Kidney capillary endothelial cell (primary cell): ENCODE measurements around the gene ADAMTS6.
A peak's percentile ranks its signal among the peaks of the same experiment; 100 is the strongest.

Source experiments
- DNase-seq: peaks from one replicate; pipeline ENCODE4 v3.0.0-alpha.2; 2018; ENCODE audit warnings: low spot score

ADAMTS6 gene

DNA sequence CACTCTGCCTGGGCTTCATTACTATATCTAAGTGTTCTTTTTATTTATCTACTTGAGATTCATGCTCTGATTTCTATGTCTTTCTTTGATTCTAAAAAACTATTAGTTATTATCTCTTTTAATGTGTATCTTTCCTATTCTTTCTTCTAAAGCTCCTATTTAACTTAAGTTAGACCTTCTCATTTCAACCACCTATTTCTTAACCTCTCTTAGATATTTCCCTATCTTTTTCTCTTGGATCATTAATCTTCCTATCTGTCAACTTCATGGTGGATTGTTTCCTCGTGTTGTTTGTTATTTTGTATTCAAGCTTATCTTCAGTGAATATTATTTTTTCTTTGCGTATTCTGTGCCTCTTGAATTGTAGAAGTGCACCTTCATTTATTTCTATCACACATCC lies 202.1 kb downstream of the ADAMTS6 start:
- DNase-seq, result no peak

DNA sequence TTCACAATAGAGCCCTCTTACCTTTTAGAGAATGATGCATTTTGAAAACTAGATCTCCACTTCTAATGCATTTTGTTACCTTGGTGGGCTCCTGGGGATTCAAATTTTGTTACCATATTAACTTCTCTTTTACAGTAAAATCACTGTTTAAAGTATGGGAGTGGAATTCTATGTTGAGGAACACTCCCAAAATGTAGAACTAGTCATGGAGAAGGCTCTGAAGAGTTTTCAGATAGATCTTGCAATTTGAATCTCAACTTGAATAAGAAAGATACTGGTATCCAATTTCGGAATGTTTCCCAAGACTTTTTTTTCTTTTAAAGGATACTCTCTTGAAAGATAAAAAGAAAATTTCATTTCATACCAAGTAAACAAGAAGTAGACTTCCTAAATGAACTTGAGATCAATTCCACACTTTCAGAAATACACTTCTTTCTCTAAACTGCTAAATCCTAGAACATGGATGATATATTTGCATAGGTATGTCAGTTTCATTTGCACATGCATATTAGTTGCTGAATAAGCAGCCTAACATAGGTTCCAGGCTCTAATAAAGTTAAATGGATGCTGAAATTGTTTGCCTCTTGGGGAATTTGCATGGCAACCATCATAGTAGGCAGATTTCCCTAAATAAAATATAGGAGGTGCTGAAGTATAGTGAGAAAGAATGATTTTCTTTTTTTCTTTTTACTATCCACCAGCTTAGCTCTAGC lies 205.4 kb downstream of the ADAMTS6 start:
- no peak for DNase-seq

DNA sequence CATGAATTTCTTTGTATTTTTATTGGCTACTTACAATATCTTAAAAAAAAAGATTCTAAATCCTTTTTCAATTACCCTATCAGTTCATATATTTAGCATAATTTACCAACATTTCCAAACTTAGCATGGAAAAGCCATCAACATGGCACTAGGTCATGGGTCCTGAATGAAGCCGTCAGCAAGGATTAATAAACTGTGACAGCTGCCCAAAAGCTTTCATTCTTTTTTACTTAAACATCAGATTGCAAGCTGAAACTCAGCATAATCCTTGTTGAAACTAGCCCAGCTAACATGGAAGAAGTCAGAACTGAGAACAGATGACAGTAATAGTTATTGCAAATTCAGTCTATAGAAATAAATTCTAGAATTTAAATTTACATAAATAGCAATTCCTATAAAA lies 209.8 kb downstream of the ADAMTS6 start:
- DNase-seq, result no peak

DNA sequence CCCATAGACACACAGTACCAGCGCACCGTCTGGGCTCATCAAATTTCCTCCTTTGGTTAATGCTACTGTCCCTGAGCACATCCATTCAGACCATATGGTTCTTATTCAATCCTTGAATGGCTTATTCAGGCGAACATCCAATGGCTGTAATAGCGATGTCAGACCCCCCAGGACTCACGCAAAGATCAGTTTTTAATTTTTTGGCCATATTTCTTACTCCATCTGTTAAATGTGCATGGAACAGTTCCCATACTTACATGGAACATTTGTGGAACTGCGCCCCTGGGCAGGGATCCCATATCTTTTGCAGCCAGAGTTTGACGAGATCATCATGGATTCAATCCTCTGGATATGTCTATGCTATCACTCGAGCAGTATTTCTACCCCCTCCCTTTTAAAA lies 213.2 kb downstream of the ADAMTS6 start:
- DNase-seq, result no peak

DNA sequence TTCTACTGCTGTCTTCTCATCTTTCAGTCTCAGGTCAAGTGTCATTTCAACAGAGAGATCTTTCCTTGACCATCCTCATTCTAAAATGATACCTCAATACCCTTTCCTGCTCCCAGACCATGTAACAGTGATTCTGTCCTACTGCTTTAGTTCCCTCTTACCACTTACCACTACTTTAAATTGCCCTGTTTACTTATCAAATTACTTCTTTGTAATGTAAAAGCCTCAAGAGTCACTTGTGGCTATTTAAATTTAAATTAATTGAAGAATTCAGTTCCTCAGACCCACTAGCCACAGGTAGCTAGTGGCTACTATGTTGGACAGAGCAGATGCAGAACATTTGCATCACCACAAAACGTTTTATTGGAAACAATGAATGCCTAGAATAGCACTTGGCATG lies 217.3 kb downstream of the ADAMTS6 start:
- DNase-seq, result no peak

GRCh38 chr5:65263321-65263720 lies 218.4 kb downstream of the ADAMTS6 start:
- DNase-seq, result no peak

DNA sequence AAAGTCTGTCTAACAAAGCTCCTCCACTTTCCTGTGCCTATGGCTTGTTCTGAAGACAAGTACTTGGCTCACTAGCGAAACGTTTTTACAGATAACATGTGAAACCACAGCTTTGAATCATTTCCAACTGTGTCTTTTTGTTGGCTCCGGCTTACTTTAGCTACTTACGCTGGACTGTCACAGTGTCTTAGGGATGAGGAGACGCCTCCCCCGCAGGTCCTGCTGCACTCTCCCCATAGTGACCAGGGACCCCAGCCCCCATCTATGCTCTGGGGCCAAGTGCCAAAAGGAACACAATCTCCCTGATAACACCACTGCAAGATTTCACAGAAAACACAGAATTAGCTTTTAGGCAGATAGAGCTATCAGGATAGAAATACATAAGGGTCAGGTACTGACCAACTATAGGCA lies 219.1 kb downstream of the ADAMTS6 start:
- no peak for DNase-seq

DNA sequence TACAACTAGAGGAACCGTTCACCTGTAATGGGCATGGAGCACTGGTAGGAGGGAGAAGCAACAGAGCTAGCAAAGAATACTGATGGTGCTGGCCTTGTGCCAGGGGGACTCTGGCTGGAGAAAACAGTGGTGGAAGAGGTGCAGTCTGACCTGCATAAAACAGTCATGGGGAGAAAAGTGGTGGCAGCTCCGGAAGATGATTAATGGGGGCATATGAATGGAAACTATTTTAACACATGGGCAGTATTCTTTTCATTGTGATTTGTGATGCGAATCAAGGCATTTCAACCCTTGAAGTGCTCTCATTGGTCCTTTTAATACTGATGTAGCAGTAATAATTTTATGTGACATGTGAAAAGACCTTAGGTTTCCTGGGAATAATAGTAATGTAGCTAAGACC lies 219.6 kb downstream of the ADAMTS6 start:
- peak; percentile 78 for DNase-seq

DNA sequence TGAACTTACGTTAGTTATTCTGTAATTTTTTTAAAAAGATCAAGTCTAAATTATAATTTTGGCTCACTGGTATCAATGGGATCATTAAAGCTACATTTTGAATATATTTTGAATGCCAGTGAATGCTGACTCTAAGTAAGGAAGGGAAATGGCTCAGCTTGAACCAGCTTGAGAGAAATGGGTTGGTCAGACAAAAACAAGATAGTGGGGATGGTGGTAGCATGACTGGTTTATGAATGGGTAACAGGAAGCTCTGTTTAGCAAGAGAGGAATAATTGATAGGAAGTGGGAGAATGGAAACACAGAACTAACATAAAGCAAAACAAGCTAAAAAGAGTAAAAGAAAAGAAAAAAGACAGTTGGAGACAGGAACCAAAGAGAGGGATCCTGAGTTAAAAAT lies 220.2 kb downstream of the ADAMTS6 start:
- DNase-seq, result peak; percentile 22

GRCh38 chr5:65255294-65255693 lies 226.4 kb downstream of the ADAMTS6 start:
- no peak for DNase-seq

- no peak for DNase-seq
Measured at GRCh38 chr5:65252977-65253376, 228.7 kb downstream of the ADAMTS6 start.

- no peak for DNase-seq
Measured at GRCh38 chr5:65248896-65249295, 232.8 kb downstream of the ADAMTS6 start.

DNA sequence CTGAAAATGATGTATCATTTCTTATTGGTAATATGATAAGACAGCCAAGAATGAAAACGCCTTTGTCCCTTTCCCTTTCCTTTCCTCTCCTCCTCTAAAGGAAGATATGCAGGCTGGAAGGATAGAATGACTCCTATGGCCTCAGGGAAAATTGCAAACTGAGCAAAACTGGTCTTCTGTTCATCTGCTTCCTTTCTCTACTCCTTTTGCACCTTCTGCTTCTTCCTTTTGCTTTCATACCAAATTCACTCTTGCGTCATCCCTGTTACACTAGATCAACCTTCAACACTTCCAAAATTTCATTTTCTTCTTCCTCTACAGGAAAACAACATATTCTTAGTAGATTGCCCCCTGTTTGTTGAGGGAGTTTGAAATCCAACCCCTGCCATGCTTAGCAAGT lies 234.1 kb downstream of the ADAMTS6 start:
- DNase-seq, result no peak

DNA sequence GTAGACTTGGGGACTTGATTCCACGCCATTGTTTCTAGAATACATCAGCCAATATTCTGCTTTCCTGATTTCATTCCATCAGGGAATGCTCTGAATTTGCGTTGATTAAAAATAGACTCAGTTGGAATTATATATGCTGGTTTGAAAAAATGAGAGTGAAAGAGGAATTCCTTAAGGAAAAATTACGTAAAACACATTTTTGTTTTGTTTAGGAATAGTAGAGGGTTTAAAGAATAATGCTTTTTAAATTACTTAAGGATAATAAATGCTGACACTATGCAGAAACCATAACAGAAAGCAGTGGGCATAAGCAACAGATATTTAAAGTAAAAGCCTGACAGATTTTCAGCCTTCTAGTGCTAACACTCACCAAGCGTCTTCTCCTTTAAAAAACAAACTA lies 235.0 kb downstream of the ADAMTS6 start:
- no peak for DNase-seq

GRCh38 chr5:65244031-65244430 lies 237.7 kb downstream of the ADAMTS6 start:
- no peak for DNase-seq

GRCh38 chr5:65243161-65243560 lies 238.6 kb downstream of the ADAMTS6 start:
- no peak for DNase-seq

GRCh38 chr5:65229841-65230240 lies 251.9 kb downstream of the ADAMTS6 start:
- DNase-seq, result no peak

GRCh38 chr5:65213921-65214525 lies 267.7 kb downstream of the ADAMTS6 start:
- no peak for DNase-seq

GRCh38 chr5:65209341-65209740 lies 272.4 kb downstream of the ADAMTS6 start:
- DNase-seq, result peak; percentile 98

GRCh38 chr5:65204966-65205365 lies 276.8 kb downstream of the ADAMTS6 start:
- no peak for DNase-seq

DNA sequence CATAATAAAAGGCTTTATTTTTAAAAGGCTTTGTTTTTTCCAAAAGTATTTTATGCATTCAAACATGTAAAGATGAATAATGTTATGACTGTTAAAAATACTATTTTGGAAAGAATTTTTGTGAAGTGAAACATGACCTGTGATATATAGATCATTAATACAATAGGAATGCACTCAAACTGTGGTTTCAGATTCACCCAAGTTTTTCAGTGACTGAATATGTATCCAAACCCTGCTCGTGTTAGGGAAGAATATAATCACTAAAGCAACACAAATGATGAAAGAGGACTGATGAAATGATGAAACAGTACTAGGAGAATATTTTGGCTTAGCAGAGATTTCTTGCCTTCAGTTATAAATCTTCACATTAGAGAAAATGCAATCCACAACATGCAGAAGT lies 278.0 kb downstream of the ADAMTS6 start:
- DNase-seq, result no peak

- no peak for DNase-seq
Measured at GRCh38 chr5:65199993-65200675, 281.6 kb downstream of the ADAMTS6 start.

DNA sequence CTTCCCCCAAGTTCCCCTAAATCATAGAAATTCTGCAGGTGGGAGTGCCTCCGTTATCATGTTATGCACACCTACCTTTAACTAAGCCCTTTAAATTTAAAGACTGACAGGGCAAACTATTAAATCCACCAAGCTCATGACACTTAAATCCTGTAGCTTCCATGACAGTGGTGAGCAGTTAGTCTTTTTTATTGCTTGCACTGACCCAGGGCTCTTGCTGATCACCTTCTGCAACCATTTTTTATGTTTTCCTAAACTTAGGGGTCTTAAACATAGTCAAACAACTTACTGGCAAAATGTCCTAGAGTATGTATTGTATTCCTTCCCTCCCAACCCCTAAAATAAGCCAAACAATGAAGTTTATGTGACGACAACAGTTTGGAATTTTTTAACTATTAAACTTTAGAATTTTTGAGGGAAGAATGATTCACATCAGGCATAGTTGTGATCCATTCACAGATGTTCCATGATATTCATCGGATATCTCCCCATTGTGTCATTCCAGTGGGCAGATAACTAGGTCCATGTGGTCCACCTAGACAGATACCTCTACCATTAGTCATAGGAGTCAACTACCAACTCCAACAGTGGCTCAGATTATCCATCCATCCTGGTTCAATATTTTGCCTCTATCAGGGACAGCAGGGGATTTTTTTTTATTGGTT lies 283.1 kb downstream of the ADAMTS6 start:
- peak; percentile 98 for DNase-seq
